ENCODE measurements around the gene FOXE3. TPM values are rescaled to one million over a fixed set of nuclear protein-coding genes. Genes with fewer than 3 reads are reported as not detected.

Gene FOXE3
- total and polyA plus RNA-seq, 3 donors from 2014 or later, result 0.63 to 1.4 (median 1.2) TPM

- DNase-seq, result no peak
- no peaks in the 10 kb centered on the region for H3K36me3 ChIP-seq (ENCODE audit: low read depth, missing control alignments)
- TF ChIP-seq POLR2A (IDR thresholded peaks at IDR 0.05) (no peak), CTCF (IDR thresholded peaks at IDR 0.05) (no peak)
- H3K27me3 ChIP-seq, result no peaks in the 10 kb centered on the region
- H3K27ac ChIP-seq, result no peak overlapping the region
- no peaks in the 10 kb centered on the region for H3K4me1 ChIP-seq
- H3K4me3 ChIP-seq, result no peak overlapping the region
- no peaks in the 10 kb centered on the region for H3K9me3 ChIP-seq
- intact Hi-C loops (cut with DNase I; ENCODE audit: low total_unique reads), result no loop called here
- 68 to 78% methylated on average over 5 of the region's 5 CpGs for whole genome bisulfite sequencing, 2 donors
Measured at GRCh38 chr1:47380699-47381098, 35.4 kb upstream of the FOXE3 start.

GRCh38 chr1:47382399-47382983, 33.6 kb upstream of the FOXE3 start:
- TF ChIP-seq POLR2A (IDR thresholded peaks at IDR 0.05) (no peak), CTCF (IDR thresholded peaks at IDR 0.05) (no peak)
- Histone ChIP-seq H3K4me3 (no peak overlapping the region), H3K36me3 (ENCODE audit: low read depth, missing control alignments) (no peaks in the 10 kb centered on the region), H3K4me1 (no peaks in the 10 kb centered on the region), H3K27me3 (no peaks in the 10 kb centered on the region), H3K9me3 (no peaks in the 10 kb centered on the region), H3K27ac (no peak overlapping the region)
- intact Hi-C loops (cut with DNase I; ENCODE audit: low total_unique reads), result no loop called here
- WGBS, 2 donors, result 59 to 84% methylated on average over 3 of the region's 3 CpGs
- no peak for DNase-seq

GRCh38 chr1:47384083-47384482, 32.0 kb upstream of the FOXE3 start:
- no peaks in the 10 kb centered on the region for H3K36me3 ChIP-seq (ENCODE audit: low read depth, missing control alignments)
- TF ChIP-seq POLR2A (IDR thresholded peaks at IDR 0.05) (no peak), CTCF (IDR thresholded peaks at IDR 0.05) (no peak)
- no peaks in the 10 kb centered on the region for H3K9me3 ChIP-seq

GRCh38 chr1:47385020-47385419, 31.1 kb upstream of the FOXE3 start:
- H3K9me3 ChIP-seq, result no peaks in the 10 kb centered on the region
- intact Hi-C loops (cut with DNase I; ENCODE audit: low total_unique reads), result no loop called here
- no peak overlapping the region for H3K27ac ChIP-seq
- no peak overlapping the region for H3K4me3 ChIP-seq
- 80 to 83% methylated on average over 6 of the region's 6 CpGs for WGBS, 2 donors
- no peaks in the 10 kb centered on the region for H3K27me3 ChIP-seq
- no peaks in the 10 kb centered on the region for H3K36me3 ChIP-seq (ENCODE audit: low read depth, missing control alignments)
- TF ChIP-seq POLR2A (IDR thresholded peaks at IDR 0.05) (no peak), CTCF (IDR thresholded peaks at IDR 0.05) (no peak)
- DNase-seq, result no peak
- H3K4me1 ChIP-seq, result no peaks in the 10 kb centered on the region

More at GRCh38 chr1:47384083-47384482, 32.0 kb upstream of the FOXE3 start:
- H3K27ac ChIP-seq, result no peak overlapping the region
- no peaks in the 10 kb centered on the region for H3K4me1 ChIP-seq
- H3K4me3 ChIP-seq, result no peak overlapping the region
- DNase-seq, result no peak
- WGBS, 2 donors, result 91 to 94% methylated on average over 3 of the region's 3 CpGs
- intact Hi-C loops (cut with DNase I; ENCODE audit: low total_unique reads), result no loop called here
- H3K27me3 ChIP-seq, result no peaks in the 10 kb centered on the region

GRCh38 chr1:47386268-47386667, 29.8 kb upstream of the FOXE3 start:
- 96 to 97% methylated on average over 5 of the region's 5 CpGs for WGBS, 2 donors
- TF ChIP-seq CTCF (IDR thresholded peaks at IDR 0.05), result no peak
- TF ChIP-seq POLR2A (IDR thresholded peaks at IDR 0.05), result no peak
- no peaks in the 10 kb centered on the region for H3K9me3 ChIP-seq

More at GRCh38 chr1:47386268-47386667, 29.8 kb upstream of the FOXE3 start:
- H3K27ac ChIP-seq, result no peak overlapping the region
- no peaks in the 10 kb centered on the region for H3K4me1 ChIP-seq
- H3K36me3 ChIP-seq (ENCODE audit: low read depth, missing control alignments), result no peaks in the 10 kb centered on the region
- no peaks in the 10 kb centered on the region for H3K27me3 ChIP-seq
- intact Hi-C loops (cut with DNase I; ENCODE audit: low total_unique reads), result no loop called here
- H3K4me3 ChIP-seq, result no peak overlapping the region
- DNase-seq, result no peak

Measured in testis (tissue), 3 donors.